H1 (cell line): ENCODE results near the gene GMPR2. TPM values are rescaled to one million over a fixed set of nuclear protein-coding genes. Genes with fewer than 3 reads are reported as not detected.

Source experiments
- CTCF ChIA-PET: fragments of 300-600 bp; sonication (Branson Sonifier 250); formaldehyde crosslinking; loops from one replicate; lab custom pipeline; 2021; ENCODE audit not compliant: partially characterized antibody; lab: Charles Lee
- POLR2A ChIA-PET: fragments of 300-600 bp; sonication (Branson Sonifier 250); formaldehyde crosslinking; loops from one replicate; lab custom pipeline; 2021; ENCODE audit warnings: inconsistent platforms; ENCODE audit not compliant: partially characterized antibody; lab: Charles Lee
- DNase-seq, 2 experiments: peaks; one replicate each; pipeline versions ENCODE4 v3.0.0 to v3.0.0-alpha.2; 2010 to 2022; ENCODE audit warnings: low spot score in 2 of 2, low read depth in 1 of 2, mixed read lengths in 1 of 2
- FAIRE-seq: peaks from 2 replicates; lab custom pipeline; 2011; peaks lifted over from hg19 to GRCh38; lab: Jason Lieb, UNC
- H2AFZ ChIP-seq: 2 replicates; pipeline ENCODE4 v1.8.1; 2012; ENCODE audit warnings: low read length, inconsistent platforms
- H2AK5ac ChIP-seq: 2 replicates; pipeline ENCODE4 v1.6.1; 2013; ENCODE audit warnings: low read depth, low read length
- H2BK120ac ChIP-seq: replicated peaks from 2 replicates; pipeline ENCODE3; 2013; ENCODE audit warnings: low read depth, low read length, inconsistent platforms
- H2BK12ac ChIP-seq: 2 replicates; pipeline ENCODE4 v1.6.1; 2013; ENCODE audit warnings: low read depth, low read length
- H2BK15ac ChIP-seq: 2 replicates; pipeline ENCODE4 v1.6.1; 2013; ENCODE audit warnings: low read length
- H2BK20ac ChIP-seq: 2 replicates; pipeline ENCODE4 v1.6.1; 2013; ENCODE audit warnings: low read length
- H2BK5ac ChIP-seq: 2 replicates; pipeline ENCODE4 v1.6.1; 2013; ENCODE audit warnings: low read depth, low read length
- H3K14ac ChIP-seq: 2 replicates; pipeline ENCODE4 v1.6.1; 2013; ENCODE audit warnings: inconsistent platforms; ENCODE audit not compliant: insufficient read length
- H3K18ac ChIP-seq: 2 replicates; pipeline ENCODE4 v1.6.1; 2013; ENCODE audit warnings: low read length; ENCODE audit errors: extremely low read depth
- H3K23ac ChIP-seq: 2 replicates; pipeline ENCODE4 v1.6.1; 2013; ENCODE audit warnings: inconsistent platforms; ENCODE audit not compliant: insufficient read length
- H3K23me2 ChIP-seq: 2 replicates; pipeline ENCODE4 v1.6.1; 2013; ENCODE audit warnings: low read depth, low read length
- H3K27ac ChIP-seq: 2 replicates; pipeline ENCODE4 v1.6.1; 2011; ENCODE audit warnings: low read depth, low read length, inconsistent platforms
- H3K27me3 ChIP-seq, 4 experiments: replicated peaks in 1 of 4; 1 replicate in 1 of 4; 2 replicates in 3 of 4; pipeline versions ENCODE4 v1.6.1 to v1.8.1; 2011 to 2013; ENCODE audit warnings: low read length in 3 of 4, mild to moderate bottlenecking in 3 of 4, inconsistent platforms in 2 of 4, mixed read lengths in 2 of 4, moderate library complexity in 1 of 4; ENCODE audit not compliant: control insufficient read depth in 3 of 4, insufficient read depth in 3 of 4; ENCODE audit errors: extremely low read depth in 1 of 4
- H3K36me3 ChIP-seq, 4 experiments: 2 replicates each; pipeline versions ENCODE4 v1.6.1 to v1.8.1; 2011 to 2013; ENCODE audit warnings: mild to moderate bottlenecking in 4 of 4, low read length in 3 of 4, moderate library complexity in 2 of 4, control low read depth in 1 of 4, inconsistent platforms in 1 of 4; ENCODE audit not compliant: insufficient read depth in 4 of 4, control insufficient read depth in 2 of 4
- H3K4ac ChIP-seq: replicated peaks from 2 replicates; pipeline ENCODE3; 2013; ENCODE audit warnings: low read length, low read depth, mixed read lengths, inconsistent platforms; ENCODE audit not compliant: insufficient read length
- H3K4me1 ChIP-seq, 4 experiments: replicated peaks in 1 of 4; 1 replicate in 1 of 4; 2 replicates in 3 of 4; pipeline versions ENCODE4 v1.6.1 to v1.8.1; 2011 to 2013; ENCODE audit warnings: low read length in 3 of 4, inconsistent platforms in 2 of 4, mixed read lengths in 1 of 4; ENCODE audit not compliant: insufficient read depth in 4 of 4, control insufficient read depth in 3 of 4
- H3K4me2 ChIP-seq, 2 experiments: 2 replicates each; pipeline versions ENCODE4 v1.6.1 to v1.8.1; 2011 to 2013; ENCODE audit warnings: low read depth in 2 of 2, low read length in 2 of 2, control low read depth in 1 of 2, inconsistent platforms in 1 of 2, mild to moderate bottlenecking in 1 of 2; ENCODE audit not compliant: insufficient read depth in 1 of 2
- H3K4me3 ChIP-seq, 4 experiments: fragments of 200-600, 300-600 bp in 1 of 4; sonication (generic), shearing (Covaris generic), sonication (Bioruptor Twin) in 1 of 4; 2 replicates each; pipeline versions ENCODE4 v1.5.1 to v1.8.1; 2011 to 2016; ENCODE audit warnings: low read length in 4 of 4, low read depth in 3 of 4, control low read depth in 2 of 4, inconsistent platforms in 2 of 4, mild to moderate bottlenecking in 2 of 4, mixed read lengths in 1 of 4, moderate library complexity in 1 of 4; ENCODE audit not compliant: insufficient read depth in 2 of 4; ENCODE audit errors: extremely low read depth in 1 of 4
- H3K56ac ChIP-seq: replicated peaks from 2 replicates; pipeline ENCODE3; 2013; ENCODE audit warnings: low read depth, mild to moderate bottlenecking, mixed read lengths, low read length, inconsistent platforms; ENCODE audit not compliant: insufficient read length
- H3K79me1 ChIP-seq: 2 replicates; pipeline ENCODE4 v1.6.1; 2013; ENCODE audit warnings: low read depth, low read length, control low read depth
- H3K79me2 ChIP-seq, 2 experiments: 2 replicates each; pipeline versions ENCODE4 v1.6.1 to v1.8.1; 2012 to 2013; ENCODE audit warnings: low read length in 2 of 2, mild to moderate bottlenecking in 2 of 2, inconsistent platforms in 1 of 2; ENCODE audit not compliant: insufficient read depth in 2 of 2, control insufficient read depth in 1 of 2
- H3K9ac ChIP-seq, 4 experiments: replicated peaks in 1 of 4; 1 replicate in 1 of 4; 2 replicates in 3 of 4; pipeline versions ENCODE4 v1.6.1 to v1.8.1; 2011 to 2013; ENCODE audit warnings: low read depth in 3 of 4, low read length in 3 of 4, control low read depth in 2 of 4, mild to moderate bottlenecking in 2 of 4, moderate library complexity in 2 of 4, inconsistent platforms in 1 of 4; ENCODE audit errors: extremely low read depth in 1 of 4
- H3K9me3 ChIP-seq, 2 experiments: 2 replicates each; pipeline versions ENCODE4 v1.6.1 to v1.8.1; 2012 to 2013; ENCODE audit warnings: mild to moderate bottlenecking in 2 of 2, moderate library complexity in 2 of 2, control low read depth in 1 of 2, inconsistent platforms in 1 of 2, low read depth in 1 of 2, low read length in 1 of 2, mixed read lengths in 1 of 2; ENCODE audit not compliant: insufficient read depth in 2 of 2
- H4K20me1 ChIP-seq, 2 experiments: replicated peaks in 1 of 2; 2 replicates each; pipeline versions ENCODE3 to v1.8.1; 2011 to 2013; ENCODE audit warnings: inconsistent platforms in 2 of 2, low read length in 2 of 2, mild to moderate bottlenecking in 1 of 2; ENCODE audit not compliant: insufficient read depth in 2 of 2, control insufficient read depth in 1 of 2
- H4K5ac ChIP-seq: 2 replicates; pipeline ENCODE4 v1.6.1; 2013; ENCODE audit warnings: low read length, low read depth, mixed read lengths, inconsistent platforms; ENCODE audit not compliant: insufficient read length
- H4K8ac ChIP-seq: 2 replicates; pipeline ENCODE4 v1.8.0; 2013; ENCODE audit warnings: mild to moderate bottlenecking, moderate library complexity, low read length, inconsistent platforms; ENCODE audit not compliant: insufficient read depth; ENCODE audit errors: extremely low read depth
- H4K91ac ChIP-seq: replicated peaks from 2 replicates; pipeline ENCODE3; 2013; ENCODE audit warnings: low read length, mixed read lengths, inconsistent platforms; ENCODE audit not compliant: insufficient read length
- CHD1 ChIP-seq: IDR thresholded peaks from 2 replicates; pipeline ENCODE4 v1.6.1; 2012; ENCODE audit warnings: low read depth, low read length, improper control_type of control experiment
- EP300 ChIP-seq, 2 experiments: IDR thresholded peaks; 1 replicate in 1 of 2; 2 replicates in 1 of 2; pipeline ENCODE4 v1.6.1; 2011 to 2012; ENCODE audit warnings: low read depth in 2 of 2, low read length in 2 of 2, mild to moderate bottlenecking in 2 of 2, borderline replicate concordance in 1 of 2, inconsistent platforms in 1 of 2, moderate library complexity in 1 of 2
- HDAC6 ChIP-seq: IDR thresholded peaks from one replicate; pipeline ENCODE4 v1.7.1; 2012; ENCODE audit warnings: low read depth, mild to moderate bottlenecking, inconsistent platforms, low read length, moderate library complexity
- SAP30 ChIP-seq: fragments of 300-600 bp; sonication (generic); IDR thresholded peaks from 2 replicates; pipeline ENCODE4 v1.7.1; 2012; ENCODE audit warnings: low read length, moderate library complexity, mild to moderate bottlenecking, inconsistent platforms; ENCODE audit not compliant: insufficient read depth, insufficient replicate concordance
- TCF12 ChIP-seq: IDR thresholded peaks from 2 replicates; pipeline ENCODE4 v1.6.1; 2011; ENCODE audit warnings: low read depth, mild to moderate bottlenecking, low read length
- TEAD4 ChIP-seq: IDR thresholded peaks from 2 replicates; pipeline ENCODE4 v1.6.1; 2012; ENCODE audit warnings: low read depth, low read length, inconsistent platforms, mixed read lengths
- WGBS, 2 experiments: shearing (Covaris generic) in 1 of 2; methylation state at CpG; one replicate each; pipeline versions ENCODE4 v1.1.6 to v1.1.7; 2013 to 2015; ENCODE audit warnings: low lambda C conversion rate in 2 of 2, mixed read lengths in 2 of 2, inconsistent platforms in 1 of 2, low coverage in 1 of 2, missing lambda C conversion rate in 1 of 2; ENCODE audit not compliant: insufficient replicate concordance in 2 of 2, insufficient coverage in 1 of 2, insufficient read length in 1 of 2; ENCODE audit errors: extremely low coverage in 1 of 2, missing lambda C conversion rate in 1 of 2; 5-methylcytosine and 5-hydroxymethylcytosine counted together
- polyA plus RNA-seq, 7 experiments: library from polyadenylated mRNA; depleted of rRNA in 3 of 7; stranded (reverse) in 5 of 7; unstranded in 2 of 7; fragments of >200 nt in 5 of 7; fragments of 200-250 nt in 2 of 7; gene quantifications; 1 replicate in 5 of 7; 2 replicates in 1 of 7; 4 replicates in 1 of 7; pipeline versions ENCODE4 v1.2.1 to v1.2.3, GENCODE V29; 2011 to 2013; ENCODE audit warnings: missing spikeins in 2 of 7, mixed read lengths in 2 of 7
- total RNA-seq: library from RNA; stranded (reverse); fragmentation: NEBNext Ultra II Directional; extraction: Animal tissue kit (Norgen Biotek cat#: 25700); gene quantifications from 2 replicates; pipeline ENCODE4 v1.2.1, GENCODE V29; 2021

Gene GMPR2
- total and polyA plus RNA-seq, 2 of the 8 experiments (the other 6 are each of a cell fraction or from before 2014, with no cell fraction given): 61.6 to 85.3 TPM

- no peak overlapping the region for H3K18ac ChIP-seq
- DNase-seq (no peak), FAIRE-seq (no peak)
- H4K91ac ChIP-seq: no peak overlapping the region
- peaks cover 0 to 30% of the 10 kb centered on the region in 2 experiments; a peak in 2 of 4 replicates for H3K79me2 ChIP-seq
- H3K4me2 ChIP-seq: no peak overlapping the region
- H2BK12ac ChIP-seq: no peak overlapping the region
- peaks cover 3% of the 10 kb centered on the region for H3K23me2 ChIP-seq
- H3K36me3 ChIP-seq: peaks cover 0 to 6% (median 4%) of the 10 kb centered on the region in 4 experiments; a peak in 4 of 8 replicates
- no peak overlapping the region for H3K9ac ChIP-seq
- 60% methylated on average over 3 of the region's 3 CpGs; no CpG with 5 or more reads in 1 of the 2 experiments for WGBS, 2 experiments
- H4K5ac ChIP-seq: no peak overlapping the region
- H3K27me3 ChIP-seq: no peaks in the 10 kb centered on the region
- H2BK5ac ChIP-seq: no peak overlapping the region
- no peak overlapping the region for H3K4ac ChIP-seq
- no peaks in the 10 kb centered on the region for H3K9me3 ChIP-seq
- H2BK20ac ChIP-seq: no peak overlapping the region
- ChIA-PET POLR2A (interaction anchor here (0.8 to 2.0 kb wide), 10 partner anchors 8 to 104 kb away, joined by 3 to 9 read pairs (median 3); partner anchors contain the start of genes DCAF11, DHRS1, NOP9 and NRL), CTCF (interaction anchor here (0.7 to 5.0 kb wide), 7 partner anchors 12 to 88 kb away, joined by 3 to 16 read pairs (median 3); partner anchors contain the start of genes CIDEB and IRF9)
- H4K20me1 ChIP-seq: peaks cover 0 to 1% of the 10 kb centered on the region in 2 experiments
- H2BK15ac ChIP-seq: no peak overlapping the region
- no peak overlapping the region for H2AK5ac ChIP-seq
- no peaks in the 10 kb centered on the region; the same call in 1 of the 2 replicates for H3K79me1 ChIP-seq
- H2BK120ac ChIP-seq: no peak overlapping the region
- no peak overlapping the region for H3K27ac ChIP-seq
- H3K56ac ChIP-seq: no peak overlapping the region
- no peak overlapping the region for H3K14ac ChIP-seq
- no peak overlapping the region for H2AFZ ChIP-seq
- no peaks in the 10 kb centered on the region for H3K4me1 ChIP-seq
- no peak overlapping the region for H3K23ac ChIP-seq
- no peak overlapping the region for H3K4me3 ChIP-seq
- H4K8ac ChIP-seq: no peak overlapping the region
- TF ChIP-seq HDAC6 (no peak), TCF12 (no peak), TEAD4 (no peak), CHD1 (no peak), EP300 (IDR thresholded peaks at IDR 0.05; ENCODE audit: borderline replicate concordance in 1 of 2, low read depth in 2 of 2, low read length in 2 of 2) (no peak), SAP30 (no peak)
Observed at GRCh38 chr14:24219521-24219920, 13.2 kb upstream of the GMPR2 start.
